NCI-H69 (cell line): ENCODE data around the gene FAM161B.
A peak's percentile ranks its signal among the peaks of the same experiment; 100 is the strongest.
"Not testable (repeated sequence)": the region's sequence is repeated elsewhere in the genome, so short reads cannot be mapped to it uniquely, and the experiment has no call there.

Experiments used
- DNase-seq: peaks from one replicate; lab custom pipeline; 2025; lab: John Stamatoyannopoulos, UW

FAM161B gene

GRCh38 chr14:73949752-73950734, at the start of gene FAM161B, which contains the start of gene COQ6:
FAM161B (minus strand) TSS chr14:73950094; CDS start chr14:73950026, 68 bp downstream.
COQ6 (plus strand) TSS chr14:73950302; CDS start chr14:73950333, 31 bp downstream.
- DNase-seq, result peak; percentile 98

GRCh38 chr14:73998726-73999125, 48.8 kb upstream of the FAM161B start:
- DNase-seq, result no peak

GRCh38 chr14:73997944-73998447, 48.1 kb upstream of the FAM161B start:
- peak; percentile 91 for DNase-seq

- DNase-seq, result peak; percentile 41
These were observed 47.4 kb upstream of the FAM161B start for GRCh38 chr14:73997108-73997943.

GRCh38 chr14:73996731-73997107, 46.8 kb upstream of the FAM161B start:
- no peak for DNase-seq

- no peak for DNase-seq
These were observed 46.1 kb upstream of the FAM161B start for GRCh38 chr14:73995977-73996378.

- DNase-seq, result peak; percentile 22
These were observed 45.0 kb upstream of the FAM161B start for GRCh38 chr14:73994926-73995325.

GRCh38 chr14:73991092-73991491, 41.2 kb upstream of the FAM161B start:
- no peak for DNase-seq

- not testable (repeated sequence) for DNase-seq
These were observed 38.8 kb upstream of the FAM161B start for GRCh38 chr14:73988656-73989055.

- no peak for DNase-seq
These were observed 38.2 kb upstream of the FAM161B start for GRCh38 chr14:73988065-73988464.

- DNase-seq, result no peak
These were observed 28.0 kb upstream of the FAM161B start for GRCh38 chr14:73977896-73978295.

- no peak for DNase-seq
These were observed 26.2 kb upstream of the FAM161B start for GRCh38 chr14:73976125-73976524.

- DNase-seq, result peak; percentile 17
These were observed 23.6 kb upstream of the FAM161B start for GRCh38 chr14:73973497-73973896.

GRCh38 chr14:73968885-73969284, 19.0 kb upstream of the FAM161B start:
- DNase-seq, result no peak

- no peak for DNase-seq
These were observed 15.3 kb upstream of the FAM161B start for GRCh38 chr14:73965216-73965615.

- DNase-seq, result no peak
These were observed 11.3 kb upstream of the FAM161B start for GRCh38 chr14:73961192-73961591.

GRCh38 chr14:73958591-73958990, 8.7 kb upstream of the FAM161B start:
- no peak for DNase-seq

- DNase-seq, result no peak
These were observed 5.8 kb upstream of the FAM161B start for GRCh38 chr14:73955674-73956073.

GRCh38 chr14:73953731-73954130, 3.8 kb upstream of the FAM161B start:
- no peak for DNase-seq

GRCh38 chr14:73945159-73945670, 4.7 kb downstream of the FAM161B start:
- DNase-seq, result no peak

GRCh38 chr14:73944432-73945158, 5.3 kb downstream of the FAM161B start:
- DNase-seq, result no peak
